Mucosa of descending colon (tissue), 3 donors: ENCODE measurements around the gene PPARA. TPM values are rescaled to one million over a fixed set of nuclear protein-coding genes. Genes with fewer than 3 reads are reported as not detected.
"Not testable (repeated sequence)": the region's sequence is repeated elsewhere in the genome, so short reads cannot be mapped to it uniquely, and the experiment has no call there.

Source experiments
- ATAC-seq: fragments of 200-7000 bp; cut with Tn5 transposase; one replicate; pipeline ENCODE4 v1.9.1; 2020; ENCODE audit warnings: mild to moderate bottlenecking, moderate library complexity
- DNase-seq, 3 donors: peaks; one replicate each; pipeline ENCODE4 v3.0.0-alpha.2; 2020
- H3K36me3 ChIP-seq: fragments of 200-600 bp; one replicate; pipeline ENCODE4 v1.8.0; 2021; ENCODE audit warnings: low read depth, mild to moderate bottlenecking
- H3K4me1 ChIP-seq: fragments of 200-600 bp; one replicate; pipeline ENCODE4 v1.8.0; 2021; ENCODE audit warnings: low read depth, mild to moderate bottlenecking
- H3K4me3 ChIP-seq: fragments of 200-600 bp; one replicate; pipeline ENCODE4 v1.8.0; 2021; ENCODE audit warnings: mild to moderate bottlenecking
- H3K9me3 ChIP-seq: fragments of 200-600 bp; one replicate; pipeline ENCODE4 v1.8.0; 2021; ENCODE audit warnings: mild to moderate bottlenecking
- intact Hi-C, 2 donors: fragments of 100-400 bp; cut with DNase I in 1 of 2; cut with micrococcal nuclease in 1 of 2; formaldehyde crosslinking; loops; one replicate each; pipeline versions ENCODE4 v1.11.0 to v1.11.1; 2022; cut with DNase I, micrococcal nuclease
- total RNA-seq, 3 donors: library from RNA; stranded (reverse); fragmentation: NEBNext Ultra II Directional in 2 of 3; extraction: Animal tissue kit (Norgen Biotek cat#: 25700) in 2 of 3; gene quantifications; one replicate each; pipeline versions ENCODE4 v1.2.1 to v1.2.4, GENCODE V29; 2021 to 2023
- TF ChIP-seq, protein P1 (sequence below): fragments of 200-600 bp; IDR thresholded peaks from one replicate; pipeline ENCODE4 v1.8.0; 2022; ENCODE audit warnings: antibody characterized with exemption, mild to moderate bottlenecking
- donor health status: DM: no; HTN: no; CAD: no; lungs with moderate emphysema.
- donor health status: DM: no; HTN: no; CAD: no.
- donor health status: DM: no; HTN: yes; CAD: no.

Gene PPARA
- total RNA-seq, 3 donors from 2014 or later, result 57.9 to 81.4 (median 58.5) TPM

DNA sequence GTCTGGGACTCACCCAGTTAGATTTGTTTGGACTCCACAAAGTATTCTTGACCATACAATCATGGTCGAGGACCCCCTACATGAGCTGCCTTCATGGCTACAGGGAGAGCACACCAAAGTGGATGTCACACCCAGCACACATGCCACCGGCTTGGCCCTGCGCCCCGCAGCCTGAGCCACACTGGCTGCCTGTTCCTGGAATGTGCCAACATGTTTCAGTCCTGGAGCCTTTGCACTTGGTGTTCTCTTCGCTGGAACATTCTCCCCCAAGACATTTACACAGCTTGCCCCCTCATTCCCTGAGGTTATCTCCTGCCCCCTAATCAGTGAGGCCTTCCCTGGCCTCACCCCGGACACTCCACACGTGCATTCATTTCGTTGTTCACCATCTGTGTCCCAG lies 46.0 kb downstream of the PPARA start:
- TF ChIP-seq, protein P1, sequence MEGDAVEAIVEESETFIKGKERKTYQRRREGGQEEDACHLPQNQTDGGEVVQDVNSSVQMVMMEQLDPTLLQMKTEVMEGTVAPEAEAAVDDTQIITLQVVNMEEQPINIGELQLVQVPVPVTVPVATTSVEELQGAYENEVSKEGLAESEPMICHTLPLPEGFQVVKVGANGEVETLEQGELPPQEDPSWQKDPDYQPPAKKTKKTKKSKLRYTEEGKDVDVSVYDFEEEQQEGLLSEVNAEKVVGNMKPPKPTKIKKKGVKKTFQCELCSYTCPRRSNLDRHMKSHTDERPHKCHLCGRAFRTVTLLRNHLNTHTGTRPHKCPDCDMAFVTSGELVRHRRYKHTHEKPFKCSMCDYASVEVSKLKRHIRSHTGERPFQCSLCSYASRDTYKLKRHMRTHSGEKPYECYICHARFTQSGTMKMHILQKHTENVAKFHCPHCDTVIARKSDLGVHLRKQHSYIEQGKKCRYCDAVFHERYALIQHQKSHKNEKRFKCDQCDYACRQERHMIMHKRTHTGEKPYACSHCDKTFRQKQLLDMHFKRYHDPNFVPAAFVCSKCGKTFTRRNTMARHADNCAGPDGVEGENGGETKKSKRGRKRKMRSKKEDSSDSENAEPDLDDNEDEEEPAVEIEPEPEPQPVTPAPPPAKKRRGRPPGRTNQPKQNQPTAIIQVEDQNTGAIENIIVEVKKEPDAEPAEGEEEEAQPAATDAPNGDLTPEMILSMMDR, result no peak

DNA sequence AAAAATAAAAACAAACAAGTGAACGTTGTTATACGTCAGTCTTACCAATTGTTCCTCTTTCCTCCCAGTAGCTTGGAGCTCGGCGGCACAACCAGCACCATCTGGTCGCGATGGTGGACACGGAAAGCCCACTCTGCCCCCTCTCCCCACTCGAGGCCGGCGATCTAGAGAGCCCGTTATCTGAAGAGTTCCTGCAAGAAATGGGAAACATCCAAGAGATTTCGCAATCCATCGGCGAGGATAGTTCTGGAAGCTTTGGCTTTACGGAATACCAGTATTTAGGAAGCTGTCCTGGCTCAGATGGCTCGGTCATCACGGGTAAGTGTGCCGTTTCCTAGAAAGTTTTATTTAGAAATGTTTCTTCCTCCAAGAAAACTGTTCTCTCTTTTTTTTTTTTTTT lies 47.9 kb downstream of the PPARA start:
- TF ChIP-seq, protein P1, result no peak
- intact Hi-C loops, result no loop called here
- peaks cover 7% of the 10 kb centered on the region for H3K36me3 ChIP-seq
- H3K4me3 ChIP-seq, result no peak overlapping the region
- DNase-seq (no peak), ATAC-seq (no peak)
- peaks cover 36% of the 10 kb centered on the region for H3K4me1 ChIP-seq
- no peaks in the 10 kb centered on the region for H3K9me3 ChIP-seq

More for the DNA sequence above, 46.0 kb downstream of the PPARA start:
- Histone ChIP-seq H3K4me1 (peaks cover 35% of the 10 kb centered on the region), H3K36me3 (peaks cover 7% of the 10 kb centered on the region), H3K9me3 (no peaks in the 10 kb centered on the region), H3K4me3 (no peak overlapping the region)
- intact Hi-C loops, result no loop called here
- DNase-seq, result peak; percentile 67 to 76 (median 70)
- peak; percentile 61 for ATAC-seq

DNA sequence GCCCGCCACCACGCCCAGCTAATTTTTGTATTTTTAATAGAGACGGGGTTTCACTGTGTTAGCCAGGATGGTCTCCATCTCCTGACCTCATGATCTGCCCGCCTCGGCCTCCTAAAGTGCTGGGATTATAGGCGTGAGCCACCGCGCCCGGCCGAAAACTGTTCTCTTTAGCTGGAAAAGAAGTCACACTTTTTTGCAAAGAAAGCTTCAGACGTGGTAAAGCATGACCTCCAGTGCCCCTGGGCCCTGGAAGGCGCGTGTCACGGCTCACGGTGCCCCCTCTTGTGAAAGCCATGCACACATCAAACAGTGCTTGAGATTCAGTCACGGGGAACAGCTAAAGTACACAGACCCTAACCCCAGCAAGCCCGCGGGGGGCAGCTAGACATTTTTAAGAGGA lies 48.5 kb downstream of the PPARA start:
- peaks cover 35% of the 10 kb centered on the region for H3K4me1 ChIP-seq
- ATAC-seq, H3K36me3 ChIP-seq, intact Hi-C loops, H3K4me3 ChIP-seq, H3K9me3 ChIP-seq, DNase-seq: not testable (repeated sequence)

DNA sequence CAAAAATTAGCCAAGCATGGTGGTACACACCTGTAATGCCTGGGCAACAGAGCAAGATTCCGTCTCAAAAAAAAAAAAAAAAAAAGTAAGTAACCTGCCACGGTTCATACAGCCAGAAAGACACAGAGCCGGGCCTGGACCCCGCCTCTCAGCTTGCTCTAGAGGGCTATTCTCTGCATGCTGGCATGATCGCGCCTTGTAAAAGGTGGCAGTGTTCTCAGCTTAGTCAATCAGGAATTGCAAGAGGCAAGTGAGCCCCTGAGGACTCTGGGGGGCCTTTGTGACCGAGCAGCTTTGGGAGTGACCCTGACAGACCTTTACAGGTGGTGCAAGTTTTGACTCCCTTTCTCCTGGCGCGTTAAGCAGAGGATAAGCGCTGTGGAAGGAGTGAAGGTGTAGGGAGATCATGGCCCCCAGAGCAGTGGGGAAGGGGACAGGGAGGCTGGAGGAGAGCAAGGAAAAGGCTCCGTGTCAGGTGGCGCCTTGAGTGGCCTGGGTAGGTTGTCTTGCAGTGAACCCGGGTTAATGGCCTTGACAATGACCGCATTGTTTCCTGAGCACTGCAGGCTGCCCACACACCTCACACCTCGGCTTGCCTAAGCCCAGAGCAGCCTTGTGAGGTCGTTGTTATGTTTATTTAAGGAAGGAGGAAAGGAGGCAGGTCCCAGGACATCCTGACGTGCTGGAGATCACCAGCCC lies 50.9 kb downstream of the PPARA start:
- ATAC-seq (peak; percentile 80), DNase-seq (peak; percentile 68 to 73 (median 68))
- peaks cover 33% of the 10 kb centered on the region for H3K4me1 ChIP-seq
- H3K9me3 ChIP-seq, result no peaks in the 10 kb centered on the region
- H3K36me3 ChIP-seq, result peaks cover 3% of the 10 kb centered on the region
- TF ChIP-seq, protein P1, result no peak
- intact Hi-C loops, result no loop called here
- H3K4me3 ChIP-seq, result no peak overlapping the region

DNA sequence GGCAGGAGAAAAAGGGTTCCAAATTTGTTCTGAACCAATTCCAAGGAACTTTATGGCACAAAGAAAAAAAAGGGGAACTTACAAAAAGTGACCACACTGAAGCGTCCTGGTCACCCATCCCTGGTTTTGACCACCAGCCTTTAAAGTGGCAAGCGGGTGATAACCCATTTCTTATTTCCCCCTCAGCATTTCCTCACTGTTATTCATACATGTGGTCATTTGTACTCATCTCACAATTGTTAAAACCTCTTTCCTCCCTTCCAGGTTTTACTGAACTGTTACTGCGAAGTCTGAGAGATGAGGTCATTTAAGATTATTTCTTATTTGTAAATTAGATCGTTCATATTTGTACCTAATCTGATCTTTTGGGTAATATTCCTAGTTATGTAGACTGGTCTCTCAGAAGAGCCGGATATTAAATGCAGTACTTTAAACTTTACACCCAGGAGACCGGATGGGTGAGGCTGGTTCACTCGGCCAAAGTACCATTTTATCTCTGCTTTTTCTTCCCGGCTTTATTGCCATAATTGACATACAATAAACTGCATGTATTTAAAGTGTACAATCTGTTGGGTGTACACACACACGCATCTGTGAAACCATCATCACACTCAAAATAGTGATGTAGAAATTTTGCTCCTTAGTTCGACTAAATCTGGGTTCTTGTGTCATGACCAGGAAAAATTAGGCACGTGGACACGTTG lies 52.7 kb downstream of the PPARA start:
- DNase-seq (peak in 1 of 3 donors; percentile 70), ATAC-seq (peak; percentile 85)
- intact Hi-C loops, result no loop called here
- peaks cover 24% of the 10 kb centered on the region for H3K4me1 ChIP-seq
- no peak overlapping the region for H3K4me3 ChIP-seq
- peaks cover 3% of the 10 kb centered on the region for H3K36me3 ChIP-seq
- TF ChIP-seq, protein P1, result no peak
- H3K9me3 ChIP-seq, result no peaks in the 10 kb centered on the region

DNA sequence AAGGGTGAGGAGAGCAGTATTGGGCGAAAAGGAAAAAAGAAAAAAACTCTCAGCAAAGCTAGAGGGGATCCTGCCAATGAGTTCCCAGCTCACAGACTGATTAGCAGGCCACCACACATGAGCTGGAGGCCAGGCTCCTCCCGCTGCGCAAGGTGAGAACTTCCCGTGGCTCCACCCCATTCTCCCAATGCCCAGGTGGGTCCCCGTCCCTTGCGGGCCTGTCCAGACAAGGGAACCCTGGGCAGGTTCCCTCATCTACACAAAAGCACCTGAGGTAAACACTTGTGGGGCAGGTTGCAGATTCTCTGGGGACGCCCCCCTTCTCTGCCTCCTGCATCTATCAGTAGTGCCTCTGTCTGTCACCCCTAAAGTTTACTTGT lies 53.3 kb downstream of the PPARA start:
- peak; percentile 73 for ATAC-seq
- peak; percentile 63 to 72 (median 72) for DNase-seq
- peaks cover 3% of the 10 kb centered on the region for H3K36me3 ChIP-seq

More for the DNA sequence above, 53.3 kb downstream of the PPARA start:
- no peak overlapping the region for H3K4me3 ChIP-seq
- H3K4me1 ChIP-seq, result peaks cover 24% of the 10 kb centered on the region
- TF ChIP-seq, protein P1, result no peak
- intact Hi-C loops, result no loop called here
- peaks cover 1% of the 10 kb centered on the region for H3K9me3 ChIP-seq
